HepG2 (cell line): ENCODE data around the gene GSTA5. TPM values are rescaled to one million over a fixed set of nuclear protein-coding genes. Genes with fewer than 3 reads are reported as not detected.
"Not testable (repeated sequence)": the region's sequence is repeated elsewhere in the genome, so short reads cannot be mapped to it uniquely, and the experiment has no call there.

Experiments used
- ATAC-seq: fragments of 200-7000 bp; cut with Tn5 transposase; 3 replicates; pipeline ENCODE4 v1.9.1; 2020; ENCODE audit warnings: mild to moderate bottlenecking, moderate library complexity
- BruUV-seq: library from RNA; stranded (reverse); fragments of 400-500 nt; replicated peaks from 2 replicates; lab custom pipeline; 2021; lab: Mats Ljungman, UMichigan
- CTCF ChIA-PET: fragments of 300-600 bp; formaldehyde crosslinking; extraction: SDS; loops from one replicate; lab custom pipeline; 2021; ENCODE audit warnings: low total read pairs, inconsistent platforms, low intra/inter-chr PET ratio; lab: Yijun Ruan, JAX
- POLR2A ChIA-PET: fragments of 350-600 bp; sonication (Branson Sonifier 250); formaldehyde crosslinking; loops from one replicate; lab custom pipeline; 2020; ENCODE audit warnings: antibody characterized with exemption, inconsistent platforms; lab: Yijun Ruan, JAX
- DNase-seq: peaks from one replicate; pipeline ENCODE4 v3.0.0-alpha.2; 2015; ENCODE audit warnings: low spot score
- FAIRE-seq: peaks from 3 replicates; lab custom pipeline; 2011; peaks lifted over from hg19 to GRCh38; lab: Jason Lieb, UNC
- H2AFZ ChIP-seq: one replicate; pipeline ENCODE4 v1.6.1; 2011; ENCODE audit warnings: low read length, inconsistent platforms
- H3K27ac ChIP-seq: fragments of 300-600 bp; 3 replicates; pipeline ENCODE4 v1.8.0; 2011; ENCODE audit warnings: mixed run types, mild to moderate bottlenecking, mixed read lengths, low read length, inconsistent platforms; ENCODE audit not compliant: insufficient read depth; ENCODE audit errors: extremely low read length
- H3K27me3 ChIP-seq, 2 experiments: fragments of 200-600 bp in 1 of 2; 2 replicates in 1 of 2; 3 replicates in 1 of 2; pipeline versions ENCODE4 v1.6.0 to v1.8.0; 2011; ENCODE audit warnings: low read length in 2 of 2, mild to moderate bottlenecking in 2 of 2, moderate library complexity in 2 of 2, inconsistent platforms in 1 of 2; ENCODE audit not compliant: insufficient read depth in 2 of 2, control insufficient read depth in 1 of 2
- H3K36me3 ChIP-seq, 2 experiments: fragments of 200-600 bp in 1 of 2; replicated peaks in 1 of 2; 2 replicates in 1 of 2; 3 replicates in 1 of 2; pipeline versions ENCODE4 v1.5.1 to v1.8.0; 2011; ENCODE audit warnings: low read length in 2 of 2, inconsistent platforms in 1 of 2; ENCODE audit not compliant: insufficient read depth in 2 of 2, control insufficient read depth in 1 of 2
- H3K4me1 ChIP-seq: 2 replicates; pipeline ENCODE4 v1.5.1; 2012; ENCODE audit warnings: low read length, inconsistent platforms; ENCODE audit not compliant: insufficient read depth
- H3K4me2 ChIP-seq: 2 replicates; pipeline ENCODE4 v1.6.0; 2011; ENCODE audit warnings: low read depth, low read length, inconsistent platforms
- H3K4me3 ChIP-seq, 3 experiments: fragments of 200-600 bp in 1 of 3; sonication (generic), shearing (Covaris generic) in 1 of 3; replicated peaks in 1 of 3; 2 replicates each; pipeline ENCODE4 v1.5.1; 2011 to 2016; ENCODE audit warnings: low read length in 3 of 3, inconsistent platforms in 2 of 3, low read depth in 2 of 3, mild to moderate bottlenecking in 2 of 3, control low read depth in 1 of 3, mixed read lengths in 1 of 3; ENCODE audit not compliant: insufficient read depth in 1 of 3
- H3K79me2 ChIP-seq: one replicate; pipeline ENCODE4 v1.6.1; 2011; ENCODE audit warnings: low read length, inconsistent platforms; ENCODE audit not compliant: insufficient read depth
- H3K9ac ChIP-seq: 2 replicates; pipeline ENCODE4 v1.6.0; 2011; ENCODE audit warnings: mild to moderate bottlenecking, low read depth, low read length, inconsistent platforms; ENCODE audit not compliant: insufficient read depth
- H3K9me3 ChIP-seq: 2 replicates; pipeline ENCODE4 v1.5.1; 2012; ENCODE audit warnings: mild to moderate bottlenecking, low read length
- H4K20me1 ChIP-seq: 2 replicates; pipeline ENCODE4 v1.6.0; 2011; ENCODE audit warnings: inconsistent platforms, mild to moderate bottlenecking, low read length, moderate library complexity; ENCODE audit not compliant: insufficient read depth
- TEF ChIP-seq: sonication (generic); formaldehyde crosslinking; IDR thresholded peaks from 2 replicates; pipeline ENCODE4 v1.5.0; 2020; ENCODE audit warnings: missing genetic modification reagents
- WGBS: methylation state at CpG from one replicate; pipeline ENCODE4 v1.1.6; 2017; ENCODE audit warnings: low lambda C conversion rate; 5-methylcytosine and 5-hydroxymethylcytosine counted together
- in situ Hi-C: cut with HindIII; loops from 2 replicates; pipeline ENCODE4 v1.10.0; 2017; ENCODE audit warnings: low pct_unique_long_range_greater_than_20kb; ENCODE audit not compliant: extremely low pct_ligation_motif_present
- intact Hi-C: fragments of 100-400 bp; cut with micrococcal nuclease; formaldehyde crosslinking; loops from one replicate; pipeline ENCODE4 v1.10.0; 2022; ENCODE audit not compliant: unreplicated experiment
- polyA plus RNA-seq, 8 experiments: library from polyadenylated mRNA; depleted of rRNA in 3 of 8; stranded (reverse) in 7 of 8; unstranded in 1 of 8; fragments of >200 nt; fragmentation: Illumina TruSeq in 4 of 8; extraction: Trizol in 4 of 8; gene quantifications; 2 replicates each; pipeline versions ENCODE4 v1.2.1 to v1.2.3, GENCODE V29; 2011 to 2016; ENCODE audit warnings: low read depth in 4 of 8, missing spikeins in 1 of 8, mixed read lengths in 1 of 8; ENCODE audit not compliant: insufficient read depth in 1 of 8
- total RNA-seq, 5 experiments: library from RNA; depleted of rRNA; stranded (reverse); fragments of >200 nt; fragmentation: Illumina TruSeq; extraction: Trizol; gene quantifications; 2 replicates each; pipeline ENCODE4 v1.2.3, GENCODE V29; 2016; ENCODE audit warnings: low read depth in 1 of 5

Gene GSTA5
- total and polyA plus RNA-seq, 2 of the 13 experiments (the other 11 are each of a cell fraction or from before 2014, with no cell fraction given): not detected

- peak; percentile 75 for TF ChIP-seq TEF
Measured at GRCh38 chr6:52801188-52801841, 39.3 kb downstream of the GSTA5 start (continued).

GRCh38 chr6:52799272-52799671 is 41.3 kb downstream of the GSTA5 start:
- H3K4me2 ChIP-seq, H3K9me3 ChIP-seq, H2AFZ ChIP-seq, DNase-seq, FAIRE-seq, H3K27ac ChIP-seq, in situ Hi-C loops, CTCF ChIA-PET, ATAC-seq, H3K9ac ChIP-seq, H3K36me3 ChIP-seq, H4K20me1 ChIP-seq, H3K79me2 ChIP-seq, POLR2A ChIA-PET, H3K4me3 ChIP-seq, BruUV-seq, intact Hi-C loops, H3K27me3 ChIP-seq: not testable (repeated sequence)
- 89% methylated on average over 1 of the region's 1 CpG for whole genome bisulfite sequencing
- peaks cover 40% of the 10 kb centered on the region for H3K4me1 ChIP-seq

GRCh38 chr6:52794366-52794765 is 46.2 kb downstream of the GSTA5 start:
- H3K9ac ChIP-seq, H4K20me1 ChIP-seq, in situ Hi-C loops, DNase-seq, H3K4me3 ChIP-seq, H3K79me2 ChIP-seq, H2AFZ ChIP-seq, CTCF ChIA-PET, POLR2A ChIA-PET, ATAC-seq, BruUV-seq, H3K36me3 ChIP-seq, FAIRE-seq, intact Hi-C loops, H3K27ac ChIP-seq, H3K27me3 ChIP-seq, H3K4me2 ChIP-seq: not testable (repeated sequence)
- 98% methylated on average over 2 of the region's 2 CpGs for WGBS
- H3K4me1 ChIP-seq: peaks cover 18% of the 10 kb centered on the region
- peaks cover 13% of the 10 kb centered on the region for H3K9me3 ChIP-seq
